SIG-M5 treated with dmso at 0.1 percent for 504 hours (cell line): ENCODE results near the gene GRB10.

Experiments used
- DNase-seq: peaks from one replicate; lab custom pipeline; 2025; ENCODE audit not compliant: unreplicated experiment; lab: John Stamatoyannopoulos, UW

The GRB10 gene

DNA sequence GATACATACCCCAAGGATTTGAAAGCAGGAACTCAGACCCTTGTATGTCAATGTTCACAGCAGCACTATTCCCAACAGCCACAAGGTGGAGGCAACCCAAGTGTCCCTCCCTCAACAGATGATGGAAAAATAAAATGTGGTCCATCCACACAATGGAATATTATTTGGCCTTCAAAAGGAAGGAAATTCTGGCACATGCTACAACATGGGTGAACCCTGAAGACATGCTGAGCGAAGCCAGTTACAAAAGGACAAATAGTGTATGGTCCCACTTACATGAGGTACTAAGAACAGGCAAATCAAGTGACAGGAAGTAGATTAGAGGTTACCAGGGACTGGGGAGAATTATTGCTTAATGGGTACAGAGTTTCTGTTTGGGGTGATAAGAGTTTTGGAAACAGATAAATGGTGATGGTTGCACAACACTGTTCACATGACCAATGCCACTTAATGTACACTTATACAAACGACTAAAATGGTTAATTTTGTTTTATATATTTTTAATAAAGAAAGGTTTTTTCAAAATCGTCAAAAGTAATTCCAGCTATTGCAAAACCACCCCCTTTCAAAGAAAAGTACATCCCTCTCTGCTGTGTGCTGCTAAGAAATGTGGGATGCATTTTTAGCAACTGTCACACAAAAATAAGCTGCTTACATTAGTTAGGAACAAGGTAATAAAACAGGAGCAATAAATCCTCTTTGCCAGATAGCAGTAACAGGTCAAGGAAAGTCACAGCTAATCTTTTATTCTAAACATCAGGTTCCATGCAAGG is 85.7 kb downstream of the GRB10 start:
- DNase-seq, result peak; percentile 58

DNA sequence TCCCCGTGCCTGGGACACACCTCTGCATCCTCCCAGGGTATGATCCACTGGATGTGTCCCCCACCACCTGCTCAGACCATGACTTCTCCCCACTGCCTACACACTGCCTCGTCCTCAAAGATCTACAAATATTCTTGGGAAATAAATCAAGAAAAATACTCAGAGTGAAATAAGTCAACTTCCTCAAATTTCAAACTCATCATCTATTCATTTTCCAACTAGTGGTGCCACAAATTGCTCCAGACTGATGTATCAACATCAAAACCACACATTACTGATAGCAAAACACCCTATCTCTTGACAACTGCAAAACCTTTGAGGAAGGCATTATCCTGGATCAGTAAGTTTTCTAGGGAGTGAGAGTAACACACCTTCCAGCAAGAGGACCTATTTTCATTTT is 87.7 kb downstream of the GRB10 start:
- DNase-seq, result peak; percentile 38

DNA sequence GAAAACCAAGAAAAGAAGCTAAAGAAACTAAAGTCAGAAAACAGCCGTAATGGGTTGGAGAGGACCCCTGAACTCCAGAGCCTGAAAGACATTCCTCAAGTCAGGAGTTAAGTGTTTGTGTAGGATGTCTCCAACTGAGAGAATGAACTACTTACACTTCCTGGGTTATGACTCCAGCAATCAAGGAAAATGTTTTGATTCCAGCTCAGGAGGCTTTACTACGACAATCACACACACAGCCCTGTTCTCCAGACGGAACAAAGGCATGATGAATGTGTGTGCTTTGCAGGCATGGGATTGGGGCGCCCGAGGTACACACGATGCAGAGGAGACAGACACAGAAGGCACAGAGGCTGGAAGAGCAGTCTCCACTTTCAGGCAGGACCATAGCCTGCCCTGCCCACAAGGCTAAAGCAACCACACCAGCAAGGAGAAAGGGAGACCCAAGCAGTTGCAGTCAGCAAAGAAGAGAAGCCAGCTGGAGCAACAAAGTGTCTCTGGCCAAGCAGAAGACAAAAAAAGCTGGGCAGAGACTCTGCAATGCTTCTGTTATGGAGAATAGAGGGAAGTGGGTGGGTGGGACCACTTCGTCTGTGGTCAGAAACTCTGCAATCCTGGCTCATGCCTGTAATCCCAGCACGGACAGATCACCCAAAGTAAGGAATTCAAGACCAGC is 89.1 kb downstream of the GRB10 start:
- DNase-seq, result no peak

DNA sequence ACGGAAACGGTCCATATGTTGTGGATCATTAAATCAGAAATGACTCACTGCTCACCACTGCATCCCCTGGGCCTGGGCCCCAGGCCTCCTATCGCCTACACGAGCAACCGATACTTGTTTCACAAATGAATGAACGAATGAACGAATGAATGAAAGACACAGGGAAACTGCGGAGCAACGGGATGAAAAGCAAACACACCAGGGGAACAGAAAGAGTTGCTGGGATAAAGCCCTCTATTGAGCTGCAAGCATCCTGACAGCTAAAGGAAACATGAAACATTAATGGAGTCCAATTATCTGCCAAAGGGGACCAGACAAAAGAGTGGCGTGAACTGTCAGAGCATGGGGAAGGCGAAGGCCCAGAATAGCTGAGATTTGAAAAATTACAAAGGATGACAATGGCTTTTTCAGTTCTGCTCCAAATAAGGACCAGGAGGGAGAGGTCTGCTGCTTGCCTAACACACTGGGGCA is 92.1 kb downstream of the GRB10 start:
- no peak for DNase-seq

DNA sequence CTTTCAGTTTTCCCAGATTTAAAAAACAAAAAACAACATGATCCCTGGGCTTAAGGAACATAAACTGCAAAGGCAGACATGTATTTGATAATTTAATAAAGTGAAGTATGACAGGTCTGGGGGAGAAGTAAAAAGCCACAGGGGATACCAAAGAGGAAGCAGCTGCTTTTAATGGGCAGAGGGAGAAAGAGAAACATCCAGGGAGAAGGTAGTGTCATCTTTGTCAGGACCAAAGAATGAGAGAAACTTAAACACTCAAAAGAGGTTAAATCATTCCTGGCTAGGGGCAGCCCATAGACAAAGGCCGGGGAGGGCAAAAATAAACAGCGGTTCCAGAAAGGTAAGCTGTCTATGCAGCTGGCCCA is 94.5 kb downstream of the GRB10 start:
- no peak for DNase-seq

DNA sequence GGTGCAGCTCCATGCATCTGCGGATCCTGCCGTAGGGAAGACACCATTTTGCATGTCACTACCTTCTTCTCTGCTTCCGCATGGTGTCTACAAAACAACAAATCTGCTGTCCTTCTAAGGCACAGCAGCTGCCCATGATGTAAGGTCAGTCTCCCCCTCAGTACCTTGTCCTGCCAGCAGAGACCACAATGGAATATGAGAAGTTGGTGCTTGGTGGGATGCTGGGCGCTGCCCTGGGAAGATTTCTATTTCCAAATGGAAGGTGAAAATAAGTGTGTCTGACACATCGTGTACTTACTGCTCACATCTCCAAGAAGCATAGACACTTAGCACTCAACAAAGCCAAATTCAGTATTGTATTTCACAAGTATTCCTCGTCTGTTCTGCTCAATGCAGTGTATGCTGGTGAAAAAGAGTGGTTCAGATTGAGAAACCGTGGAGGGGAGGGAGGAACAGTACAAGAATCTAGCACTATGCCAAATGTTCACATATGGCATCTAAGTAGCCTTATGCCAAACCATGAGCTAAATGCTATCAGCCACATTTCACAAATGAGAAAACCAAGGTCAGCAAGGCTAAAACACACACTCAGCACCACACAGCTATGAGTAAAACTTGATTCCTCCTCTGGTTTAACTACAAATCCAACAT is 95.0 kb downstream of the GRB10 start:
- no peak for DNase-seq

DNA sequence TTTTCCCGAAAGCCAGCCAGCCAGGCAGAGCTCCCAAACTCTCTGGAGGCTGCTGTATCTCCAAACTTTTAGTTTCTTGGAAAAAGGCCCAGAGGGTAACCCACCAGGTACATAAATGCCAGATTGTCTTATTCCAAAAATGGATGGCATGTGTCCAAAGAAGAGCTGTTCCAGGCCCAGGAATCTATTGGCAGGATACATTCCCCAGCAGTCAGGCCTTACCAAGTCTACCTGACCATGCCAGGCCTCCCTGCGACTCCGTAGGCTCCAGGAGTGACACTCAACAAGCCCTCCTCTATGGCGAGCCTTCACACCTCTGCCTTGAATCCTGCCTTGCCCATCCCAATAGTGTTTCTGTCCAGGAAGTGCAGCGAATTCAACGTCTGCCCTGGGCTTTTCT is 95.6 kb downstream of the GRB10 start:
- no peak for DNase-seq

DNA sequence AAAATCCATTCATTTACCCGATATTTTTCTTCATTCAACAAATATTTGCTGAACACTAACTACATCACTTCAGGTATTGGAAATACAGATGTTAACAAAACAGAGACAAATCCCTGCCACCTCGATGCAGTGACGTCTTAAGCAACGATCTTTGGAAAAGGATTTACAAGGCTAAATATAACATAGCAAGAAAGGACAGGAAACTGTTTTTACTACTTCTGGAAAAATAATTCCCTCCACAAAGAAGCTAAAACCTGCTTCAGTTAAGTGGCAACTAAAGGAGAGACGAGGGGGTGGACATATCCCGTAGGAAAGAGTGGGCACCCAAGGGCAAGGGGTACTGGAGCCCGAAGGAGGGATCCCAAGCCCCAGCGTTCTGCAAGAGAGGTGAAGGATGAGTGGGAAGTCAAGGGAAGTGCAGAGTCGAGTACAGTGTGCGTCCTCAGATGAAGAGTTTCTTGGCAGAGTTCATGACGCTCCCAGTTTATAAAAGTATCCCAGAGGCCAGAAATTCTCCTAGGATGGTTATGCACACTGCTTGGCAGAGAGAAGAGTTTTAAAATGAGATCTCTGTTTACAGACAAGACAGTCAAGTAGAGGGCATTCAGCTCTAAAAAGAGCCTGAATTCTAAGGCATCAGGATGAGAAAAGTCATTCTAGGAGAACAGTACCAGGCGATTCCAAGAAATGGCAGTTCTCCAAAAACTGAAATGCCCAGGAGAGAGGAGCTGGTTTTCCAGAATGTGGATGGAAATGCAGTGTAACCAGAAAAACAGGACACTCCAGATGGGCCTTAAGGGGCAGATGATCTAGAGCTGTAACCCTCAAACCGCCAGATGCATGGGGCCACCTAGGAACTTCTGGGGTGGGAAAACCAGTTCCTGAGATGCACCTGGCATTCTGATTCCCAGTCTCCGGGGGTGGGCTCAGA is 97.3 kb downstream of the GRB10 start:
- DNase-seq, result peak; percentile 12

DNA sequence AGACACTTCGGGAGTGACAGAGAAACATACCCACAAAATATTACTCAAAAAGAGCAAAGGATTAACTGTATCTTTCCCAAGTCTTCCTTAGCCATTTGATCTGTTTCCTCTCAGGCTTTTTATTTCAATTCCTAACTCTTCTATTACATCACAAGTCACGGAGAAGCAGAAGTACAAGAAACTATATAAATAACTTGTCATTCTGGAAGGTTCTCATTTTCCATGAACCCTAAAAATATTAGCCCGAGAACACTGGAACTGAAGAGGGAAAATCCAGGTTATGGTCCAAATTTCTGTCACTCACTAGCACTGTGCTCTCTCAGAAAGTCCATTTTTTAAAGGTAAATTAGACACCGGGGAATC is 98.0 kb downstream of the GRB10 start:
- no peak for DNase-seq

DNA sequence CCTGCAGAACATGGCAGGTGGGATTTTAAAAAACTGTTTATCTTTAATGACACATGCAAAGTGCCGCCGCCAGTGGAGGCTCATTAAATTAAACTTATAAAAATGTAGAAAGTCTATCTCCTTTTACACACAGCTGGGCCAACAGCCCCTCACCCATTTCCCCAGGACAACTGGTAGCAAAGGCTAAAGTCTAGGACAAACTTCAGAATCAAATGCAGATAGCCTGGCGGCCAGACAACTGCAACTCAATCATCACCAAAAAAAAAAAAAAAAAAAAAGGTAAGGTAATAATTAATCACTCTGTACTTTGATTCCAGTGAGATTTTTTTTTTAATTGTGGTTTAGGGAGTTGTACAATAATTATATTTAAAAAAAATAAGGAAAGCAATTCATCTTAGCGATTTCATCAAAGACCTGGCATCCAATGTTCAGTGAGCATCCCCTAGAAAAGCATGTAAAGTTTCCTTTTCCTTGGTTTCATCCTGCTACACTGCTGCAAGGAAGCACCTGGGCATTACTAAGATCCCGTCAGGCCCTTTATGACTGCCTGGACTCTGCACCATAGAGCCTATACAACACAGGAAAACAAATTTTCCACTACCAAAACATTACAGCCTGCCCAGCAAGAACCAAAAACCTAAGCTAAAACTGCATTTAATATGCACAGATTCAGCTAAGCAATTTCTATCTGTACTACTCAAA is 98.5 kb downstream of the GRB10 start:
- no peak for DNase-seq

DNA sequence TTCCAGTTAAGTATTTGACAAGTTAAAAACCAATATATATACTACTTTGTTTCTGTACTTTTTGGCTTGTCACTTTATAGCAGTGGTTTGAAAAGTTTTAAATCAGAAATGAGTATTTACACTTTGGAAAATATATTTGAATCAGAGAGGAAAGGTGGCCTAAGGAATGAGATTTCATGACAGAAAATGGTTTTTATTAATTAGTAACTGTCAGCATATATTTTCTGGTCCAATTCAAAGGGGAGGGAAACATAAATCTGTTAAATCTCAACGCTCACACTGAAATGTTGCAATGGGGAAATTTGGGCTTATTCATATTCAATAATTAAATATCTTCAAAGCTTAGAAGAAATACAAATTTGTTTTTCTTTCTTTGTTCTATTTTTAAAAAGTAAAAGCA is 100.1 kb downstream of the GRB10 start:
- DNase-seq, result no peak

DNA sequence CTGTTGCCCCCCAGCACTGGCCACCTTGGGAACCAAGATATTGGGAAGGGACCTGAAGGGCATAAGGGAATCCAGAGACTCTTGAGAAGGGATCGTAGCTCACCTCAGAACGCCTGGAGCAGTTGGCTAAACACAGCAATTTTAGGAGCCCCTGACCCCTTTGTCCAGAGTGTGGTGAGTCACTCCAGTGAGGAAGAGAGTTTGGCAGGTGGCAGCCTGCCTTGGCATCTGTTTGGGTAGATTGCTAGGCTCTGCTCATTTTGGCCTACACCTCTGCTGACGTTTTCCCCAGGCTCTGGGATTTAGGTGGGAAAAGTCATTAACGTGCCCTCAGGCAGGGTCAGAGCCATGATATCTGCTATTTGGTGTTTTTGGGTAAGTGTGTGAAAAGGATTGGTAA is 100.6 kb downstream of the GRB10 start:
- no peak for DNase-seq

DNA sequence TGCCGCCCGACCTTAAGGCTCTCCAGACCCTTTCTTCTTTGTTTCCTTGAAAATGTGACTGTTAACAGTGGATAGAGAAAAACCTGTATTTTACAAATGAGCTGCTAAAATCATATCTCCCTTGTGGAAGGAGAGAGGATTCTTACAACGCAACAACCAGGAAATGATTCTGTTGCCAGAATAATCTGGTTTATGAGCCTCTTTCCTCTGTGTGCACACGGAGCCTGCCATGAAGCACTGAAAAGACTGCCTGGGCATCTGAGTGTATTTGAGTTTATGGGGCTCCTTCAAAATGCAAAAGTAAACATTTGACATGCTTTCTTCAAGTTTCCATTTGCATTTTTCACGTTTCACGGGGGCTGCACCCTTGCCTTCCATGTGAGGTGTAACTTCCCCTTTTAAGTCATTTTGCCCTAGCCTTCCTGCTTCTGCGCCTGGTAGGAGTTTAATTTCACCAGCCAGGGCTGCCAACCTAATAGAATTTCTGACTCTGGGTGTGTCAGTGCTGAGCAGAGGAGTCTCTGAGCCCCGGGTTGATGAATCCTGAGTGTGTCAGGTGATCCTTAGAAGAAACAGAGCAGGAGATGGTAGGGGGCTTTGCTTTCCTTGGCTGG is 101.2 kb downstream of the GRB10 start:
- DNase-seq, result no peak

DNA sequence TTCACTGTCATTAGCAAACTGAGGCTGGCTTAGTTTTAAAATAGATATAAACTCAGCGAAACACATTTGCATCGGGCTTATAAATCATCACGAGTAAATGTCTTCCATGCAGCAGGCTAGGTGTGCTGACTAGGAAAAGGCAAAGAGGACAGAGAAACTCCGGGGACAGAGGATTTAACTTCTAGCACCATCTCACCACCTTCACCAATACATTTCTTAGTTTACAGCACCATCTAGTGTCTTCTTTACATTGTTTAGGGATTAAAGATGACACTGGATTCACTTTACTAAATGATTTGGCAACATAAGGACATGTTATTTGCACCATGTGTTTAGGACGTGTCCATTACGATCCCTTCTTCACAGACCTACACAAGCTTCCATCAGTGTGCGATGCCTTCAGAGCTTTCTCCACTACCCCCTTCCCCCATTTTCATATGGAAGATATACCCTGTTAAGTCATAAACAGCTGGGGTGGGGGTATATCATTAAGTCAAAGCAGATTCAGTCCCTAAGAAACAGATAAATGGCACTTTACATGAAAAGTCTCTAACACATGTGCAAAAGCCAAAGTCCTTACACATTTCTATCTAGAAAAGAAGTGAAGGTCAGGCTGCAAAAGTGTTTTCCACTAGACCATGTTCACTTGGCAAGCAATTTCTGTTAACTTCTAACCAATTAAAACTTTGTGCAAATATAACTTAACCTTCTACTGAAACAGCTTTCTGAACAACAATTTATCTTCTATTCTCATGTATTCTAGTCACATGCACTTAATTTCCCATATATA is 103.3 kb downstream of the GRB10 start:
- DNase-seq, result peak; percentile 55

DNA sequence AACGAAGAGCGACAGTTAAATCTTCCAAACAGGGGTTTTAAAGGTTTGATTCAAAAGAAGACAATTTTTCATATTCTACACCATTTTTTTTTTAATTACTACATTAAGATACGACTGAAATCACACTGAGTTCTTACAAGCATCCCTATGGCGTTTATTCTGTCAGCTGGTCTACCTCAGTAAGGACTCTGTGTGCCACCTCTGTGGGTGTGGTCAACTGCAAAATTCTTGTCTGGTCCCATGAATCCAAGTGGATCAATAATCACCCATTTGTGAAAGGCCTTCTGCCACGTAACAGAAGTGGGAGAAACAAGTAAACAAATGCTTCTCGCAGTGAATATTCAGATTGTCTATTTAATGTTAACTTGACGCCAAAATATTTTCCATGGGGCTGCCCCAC is 104.1 kb downstream of the GRB10 start:
- DNase-seq, result no peak

DNA sequence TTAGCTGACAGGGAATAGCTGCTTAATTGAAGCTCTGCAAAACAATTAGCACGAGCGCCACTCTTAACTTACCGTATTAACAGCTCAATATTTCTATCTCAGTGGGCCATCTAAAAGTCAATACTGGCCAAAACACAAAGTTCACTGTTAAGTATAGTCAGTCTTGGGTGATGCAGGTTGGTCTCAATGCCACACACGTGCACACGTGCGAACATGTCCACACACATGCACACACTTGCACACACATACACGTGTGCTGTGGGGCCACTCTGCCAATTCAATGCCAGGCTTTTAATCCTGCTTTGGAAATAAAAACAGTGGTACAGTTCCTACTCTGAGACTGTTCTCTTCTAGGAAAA is 105.1 kb downstream of the GRB10 start:
- no peak for DNase-seq

DNA sequence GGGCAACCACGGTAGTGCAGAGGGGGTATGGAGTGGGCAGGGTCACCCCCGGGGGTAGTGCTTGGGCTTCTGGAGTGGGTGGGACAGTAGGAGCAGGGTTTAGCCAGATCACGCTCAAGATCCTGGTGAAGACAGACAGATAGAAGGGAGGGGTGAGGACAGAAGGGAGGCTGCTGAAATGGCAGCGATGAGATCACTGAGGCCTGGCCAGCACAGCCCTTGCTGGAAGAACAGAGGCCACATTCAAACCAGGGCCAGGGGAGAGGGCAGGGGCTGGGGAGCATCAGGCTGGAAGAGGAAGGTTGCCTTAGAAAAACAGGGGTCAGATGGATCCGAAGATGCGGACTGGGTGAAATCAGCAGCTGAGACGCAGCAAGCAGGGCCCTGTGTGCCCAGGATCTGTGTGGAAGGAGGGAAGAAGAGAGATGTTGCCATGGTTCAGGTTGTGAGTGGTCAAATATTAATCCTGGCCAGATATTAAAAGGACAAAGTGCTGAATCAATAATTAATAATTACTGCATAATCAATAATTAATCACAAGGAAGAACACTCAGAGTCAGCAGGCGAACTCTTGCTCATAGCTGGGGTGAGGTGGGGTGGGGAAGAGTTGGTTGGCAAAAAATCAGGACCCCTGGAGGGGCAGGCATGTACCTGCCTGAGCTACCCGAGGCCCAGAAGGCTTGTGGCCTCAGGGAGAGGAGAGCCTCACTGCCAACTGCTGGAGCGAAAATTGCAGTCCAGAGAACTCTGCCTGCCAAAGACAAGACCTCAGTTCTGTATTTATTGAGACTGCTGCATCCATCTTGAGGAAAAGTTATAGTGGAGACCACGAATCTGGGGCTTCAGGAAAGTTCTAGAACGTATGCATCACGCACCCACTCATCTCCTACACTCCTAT is 105.7 kb downstream of the GRB10 start:
- DNase-seq, result no peak

DNA sequence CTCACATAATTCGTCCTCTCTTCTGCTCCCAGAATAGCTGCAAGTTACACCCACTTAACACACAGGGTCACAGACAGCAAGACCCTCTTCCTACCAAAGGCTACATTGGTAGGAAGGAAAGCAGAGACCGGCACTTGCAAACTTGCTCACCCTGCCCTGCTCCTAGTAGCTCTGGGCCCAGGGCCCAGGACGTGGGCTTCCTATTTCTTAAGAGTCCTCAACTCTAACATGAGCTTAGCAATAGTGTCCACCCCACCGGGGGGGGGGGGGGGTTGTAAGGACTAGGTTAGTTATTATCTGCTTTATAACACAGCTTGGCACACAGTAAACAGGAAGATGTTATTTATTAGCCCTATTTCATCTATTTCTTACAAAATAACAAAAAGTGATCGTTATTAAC is 106.6 kb downstream of the GRB10 start:
- no peak for DNase-seq
